ENCODE measurements around the gene TOMM7.
"Not testable (repeated sequence)": the region's sequence is repeated elsewhere in the genome, so short reads cannot be mapped to it uniquely, and the experiment has no call there.

DNA sequence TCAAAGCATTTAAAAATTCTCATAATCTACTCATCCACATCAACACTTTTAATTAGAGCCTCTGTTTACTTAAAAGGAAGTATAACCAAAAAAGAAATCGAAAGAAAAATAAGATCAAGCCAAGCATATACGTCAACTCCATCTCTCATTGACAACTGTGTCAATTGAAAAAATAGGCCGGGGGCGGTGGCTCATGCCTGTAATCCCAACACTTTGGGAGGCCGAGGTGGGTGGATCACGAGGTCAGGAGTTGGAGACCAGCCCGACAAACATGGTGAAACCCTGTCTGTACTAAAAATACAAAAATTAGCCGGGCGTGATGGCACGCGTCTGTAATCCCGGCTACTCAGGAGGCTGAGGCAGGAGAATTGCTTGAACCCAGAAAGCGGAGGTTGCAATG is 32.0 kb downstream of the TOMM7 start:
- TF ChIP-seq, protein P1, sequence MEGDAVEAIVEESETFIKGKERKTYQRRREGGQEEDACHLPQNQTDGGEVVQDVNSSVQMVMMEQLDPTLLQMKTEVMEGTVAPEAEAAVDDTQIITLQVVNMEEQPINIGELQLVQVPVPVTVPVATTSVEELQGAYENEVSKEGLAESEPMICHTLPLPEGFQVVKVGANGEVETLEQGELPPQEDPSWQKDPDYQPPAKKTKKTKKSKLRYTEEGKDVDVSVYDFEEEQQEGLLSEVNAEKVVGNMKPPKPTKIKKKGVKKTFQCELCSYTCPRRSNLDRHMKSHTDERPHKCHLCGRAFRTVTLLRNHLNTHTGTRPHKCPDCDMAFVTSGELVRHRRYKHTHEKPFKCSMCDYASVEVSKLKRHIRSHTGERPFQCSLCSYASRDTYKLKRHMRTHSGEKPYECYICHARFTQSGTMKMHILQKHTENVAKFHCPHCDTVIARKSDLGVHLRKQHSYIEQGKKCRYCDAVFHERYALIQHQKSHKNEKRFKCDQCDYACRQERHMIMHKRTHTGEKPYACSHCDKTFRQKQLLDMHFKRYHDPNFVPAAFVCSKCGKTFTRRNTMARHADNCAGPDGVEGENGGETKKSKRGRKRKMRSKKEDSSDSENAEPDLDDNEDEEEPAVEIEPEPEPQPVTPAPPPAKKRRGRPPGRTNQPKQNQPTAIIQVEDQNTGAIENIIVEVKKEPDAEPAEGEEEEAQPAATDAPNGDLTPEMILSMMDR (IDR thresholded peaks at IDR 0.05 in 8 of 11, conservative IDR thresholded peaks at IDR 0.05 in 3 of 11): not testable (repeated sequence)
- TF ChIP-seq POLR2A, POLR2AphosphoS5 (IDR thresholded peaks at IDR 0.05): not testable (repeated sequence)

Measured in spleen (tissue), 7 donors.